Mucosa of descending colon (tissue), 3 donors: ENCODE results near the gene HS6ST2. TPM values are rescaled to one million over a fixed set of nuclear protein-coding genes. Genes with fewer than 3 reads are reported as not detected.

ENCODE experiments used
- ATAC-seq: fragments of 200-7000 bp; cut with Tn5 transposase; one replicate; pipeline ENCODE4 v1.9.1; 2020; ENCODE audit warnings: mild to moderate bottlenecking, moderate library complexity
- DNase-seq, 3 donors: peaks; one replicate each; pipeline ENCODE4 v3.0.0-alpha.2; 2020
- H3K36me3 ChIP-seq: fragments of 200-600 bp; one replicate; pipeline ENCODE4 v1.8.0; 2021; ENCODE audit warnings: low read depth, mild to moderate bottlenecking
- H3K4me1 ChIP-seq: fragments of 200-600 bp; one replicate; pipeline ENCODE4 v1.8.0; 2021; ENCODE audit warnings: low read depth, mild to moderate bottlenecking
- H3K4me3 ChIP-seq: fragments of 200-600 bp; one replicate; pipeline ENCODE4 v1.8.0; 2021; ENCODE audit warnings: mild to moderate bottlenecking
- H3K9me3 ChIP-seq: fragments of 200-600 bp; one replicate; pipeline ENCODE4 v1.8.0; 2021; ENCODE audit warnings: mild to moderate bottlenecking
- intact Hi-C, 2 donors: fragments of 100-400 bp; cut with DNase I in 1 of 2; cut with micrococcal nuclease in 1 of 2; formaldehyde crosslinking; loops; one replicate each; pipeline versions ENCODE4 v1.11.0 to v1.11.1; 2022; cut with DNase I, micrococcal nuclease
- total RNA-seq, 3 donors: library from RNA; stranded (reverse); fragmentation: NEBNext Ultra II Directional in 2 of 3; extraction: Animal tissue kit (Norgen Biotek cat#: 25700) in 2 of 3; gene quantifications; one replicate each; pipeline versions ENCODE4 v1.2.1 to v1.2.4, GENCODE V29; 2021 to 2023
- TF ChIP-seq, protein P1 (sequence below): fragments of 200-600 bp; IDR thresholded peaks from one replicate; pipeline ENCODE4 v1.8.0; 2022; ENCODE audit warnings: antibody characterized with exemption, mild to moderate bottlenecking
- donor health status: DM: no; HTN: no; CAD: no; lungs with moderate emphysema.
- donor health status: DM: no; HTN: no; CAD: no.
- donor health status: DM: no; HTN: yes; CAD: no.

Gene HS6ST2
- total RNA-seq, 3 donors from 2014 or later: 0.38 to 1.5 (median 0.52) TPM

GRCh38 chrX:132818638-132819037, 139.8 kb downstream of the HS6ST2 start:
- intact Hi-C loops: no loop called here

GRCh38 chrX:132815643-132816042, 142.8 kb downstream of the HS6ST2 start:
- Histone ChIP-seq H3K36me3 (no peaks in the 10 kb centered on the region), H3K4me3 (no peak overlapping the region), H3K9me3 (no peaks in the 10 kb centered on the region), H3K4me1 (no peaks in the 10 kb centered on the region)
- intact Hi-C loops: no loop called here
- TF ChIP-seq, protein P1, sequence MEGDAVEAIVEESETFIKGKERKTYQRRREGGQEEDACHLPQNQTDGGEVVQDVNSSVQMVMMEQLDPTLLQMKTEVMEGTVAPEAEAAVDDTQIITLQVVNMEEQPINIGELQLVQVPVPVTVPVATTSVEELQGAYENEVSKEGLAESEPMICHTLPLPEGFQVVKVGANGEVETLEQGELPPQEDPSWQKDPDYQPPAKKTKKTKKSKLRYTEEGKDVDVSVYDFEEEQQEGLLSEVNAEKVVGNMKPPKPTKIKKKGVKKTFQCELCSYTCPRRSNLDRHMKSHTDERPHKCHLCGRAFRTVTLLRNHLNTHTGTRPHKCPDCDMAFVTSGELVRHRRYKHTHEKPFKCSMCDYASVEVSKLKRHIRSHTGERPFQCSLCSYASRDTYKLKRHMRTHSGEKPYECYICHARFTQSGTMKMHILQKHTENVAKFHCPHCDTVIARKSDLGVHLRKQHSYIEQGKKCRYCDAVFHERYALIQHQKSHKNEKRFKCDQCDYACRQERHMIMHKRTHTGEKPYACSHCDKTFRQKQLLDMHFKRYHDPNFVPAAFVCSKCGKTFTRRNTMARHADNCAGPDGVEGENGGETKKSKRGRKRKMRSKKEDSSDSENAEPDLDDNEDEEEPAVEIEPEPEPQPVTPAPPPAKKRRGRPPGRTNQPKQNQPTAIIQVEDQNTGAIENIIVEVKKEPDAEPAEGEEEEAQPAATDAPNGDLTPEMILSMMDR: no peak
- ATAC-seq (no peak), DNase-seq (no peak)

More at GRCh38 chrX:132818638-132819037, 139.8 kb downstream of the HS6ST2 start:
- no peaks in the 10 kb centered on the region for H3K9me3 ChIP-seq
- H3K4me3 ChIP-seq: no peak overlapping the region
- DNase-seq: no peak
- TF ChIP-seq, protein P1: no peak
- H3K36me3 ChIP-seq: no peaks in the 10 kb centered on the region
- ATAC-seq: no peak
- H3K4me1 ChIP-seq: no peaks in the 10 kb centered on the region

- TF ChIP-seq, protein P1: no peak
- intact Hi-C loops: no loop called here
- ATAC-seq: no peak
- no peaks in the 10 kb centered on the region for H3K9me3 ChIP-seq
- DNase-seq: no peak
- H3K4me1 ChIP-seq: no peaks in the 10 kb centered on the region
- no peaks in the 10 kb centered on the region for H3K36me3 ChIP-seq
- no peak overlapping the region for H3K4me3 ChIP-seq
Observed at GRCh38 chrX:132810964-132811712, 147.3 kb downstream of the HS6ST2 start.

- Histone ChIP-seq H3K9me3 (no peaks in the 10 kb centered on the region), H3K4me1 (no peaks in the 10 kb centered on the region), H3K4me3 (no peak overlapping the region), H3K36me3 (no peaks in the 10 kb centered on the region)
- intact Hi-C loops: no loop called here
- ATAC-seq (no peak), DNase-seq (no peak)
- TF ChIP-seq, protein P1: no peak
Observed at GRCh38 chrX:132810488-132810887, 147.9 kb downstream of the HS6ST2 start.

GRCh38 chrX:132809581-132809980, 148.8 kb downstream of the HS6ST2 start:
- H3K36me3 ChIP-seq: no peaks in the 10 kb centered on the region
- no peak overlapping the region for H3K4me3 ChIP-seq
- DNase-seq (no peak), ATAC-seq (peak; percentile 18)
- TF ChIP-seq, protein P1: no peak
- no peaks in the 10 kb centered on the region for H3K4me1 ChIP-seq
- intact Hi-C loops: no loop called here
- H3K9me3 ChIP-seq: no peaks in the 10 kb centered on the region
